GM19372 (cell line): ENCODE measurements around the gene C12orf43.

Experiments used
- ATAC-seq: cut with Tn5 transposase; IDR thresholded peaks from one replicate; pipeline ENCODE4 v1.9.1; 2021; ENCODE audit warnings: mild to moderate bottlenecking, low read depth, moderate library complexity; ENCODE audit not compliant: unreplicated experiment

Gene C12orf43

GRCh38 chr12:121033625-121034349, 17.5 kb upstream of the C12orf43 start:
- ATAC-seq = no peak

GRCh38 chr12:121030576-121031212, 14.4 kb upstream of the C12orf43 start:
- ATAC-seq = no peak

GRCh38 chr12:121026274-121027045, 10.2 kb upstream of the C12orf43 start:
- no peak for ATAC-seq

GRCh38 chr12:121025442-121026226, 9.3 kb upstream of the C12orf43 start:
- no peak for ATAC-seq

- ATAC-seq = no peak
Measured at GRCh38 chr12:121023799-121024198, 7.5 kb upstream of the C12orf43 start.

GRCh38 chr12:121022713-121023112, 6.4 kb upstream of the C12orf43 start:
- no peak for ATAC-seq

- ATAC-seq = no peak
Measured at GRCh38 chr12:121021754-121022153, 5.5 kb upstream of the C12orf43 start.

GRCh38 chr12:121018860-121019617, 2.8 kb upstream of the C12orf43 start:
- ATAC-seq = no peak

GRCh38 chr12:121017966-121018491, 1.7 kb upstream of the C12orf43 start:
- ATAC-seq = no peak

GRCh38 chr12:121013715-121014114, 2.6 kb downstream of the C12orf43 start:
- ATAC-seq = no peak

GRCh38 chr12:121011820-121012219, 4.5 kb downstream of the C12orf43 start:
- no peak for ATAC-seq

GRCh38 chr12:121010860-121011259, 5.4 kb downstream of the C12orf43 start:
- ATAC-seq = no peak

GRCh38 chr12:121009741-121010140, 6.5 kb downstream of the C12orf43 start:
- ATAC-seq = no peak

GRCh38 chr12:121008347-121009098, 7.8 kb downstream of the C12orf43 start:
- ATAC-seq = no peak

GRCh38 chr12:121005346-121005815, 10.9 kb downstream of the C12orf43 start:
- no peak for ATAC-seq

- ATAC-seq = no peak
Measured at GRCh38 chr12:121004253-121004815, 12.0 kb downstream of the C12orf43 start.

- no peak for ATAC-seq
Measured at GRCh38 chr12:121003650-121004049, 12.6 kb downstream of the C12orf43 start.

GRCh38 chr12:121001841-121002483, 14.3 kb downstream of the C12orf43 start:
- no peak for ATAC-seq
